Activated gamma-delta T cell (primary cell): ENCODE measurements around the gene NUP35.

Experiments
- DNase-seq: peaks from one replicate; lab custom pipeline; 2025; lab: John Stamatoyannopoulos, UW
- total RNA-seq, 2 donors: gene quantifications; one replicate each; lab custom pipeline; 2026; lab: John Stamatoyannopoulos, UW

NUP35 gene
- total RNA-seq, result 15.3 to 17.0 reads per million in 2 donors

DNA sequence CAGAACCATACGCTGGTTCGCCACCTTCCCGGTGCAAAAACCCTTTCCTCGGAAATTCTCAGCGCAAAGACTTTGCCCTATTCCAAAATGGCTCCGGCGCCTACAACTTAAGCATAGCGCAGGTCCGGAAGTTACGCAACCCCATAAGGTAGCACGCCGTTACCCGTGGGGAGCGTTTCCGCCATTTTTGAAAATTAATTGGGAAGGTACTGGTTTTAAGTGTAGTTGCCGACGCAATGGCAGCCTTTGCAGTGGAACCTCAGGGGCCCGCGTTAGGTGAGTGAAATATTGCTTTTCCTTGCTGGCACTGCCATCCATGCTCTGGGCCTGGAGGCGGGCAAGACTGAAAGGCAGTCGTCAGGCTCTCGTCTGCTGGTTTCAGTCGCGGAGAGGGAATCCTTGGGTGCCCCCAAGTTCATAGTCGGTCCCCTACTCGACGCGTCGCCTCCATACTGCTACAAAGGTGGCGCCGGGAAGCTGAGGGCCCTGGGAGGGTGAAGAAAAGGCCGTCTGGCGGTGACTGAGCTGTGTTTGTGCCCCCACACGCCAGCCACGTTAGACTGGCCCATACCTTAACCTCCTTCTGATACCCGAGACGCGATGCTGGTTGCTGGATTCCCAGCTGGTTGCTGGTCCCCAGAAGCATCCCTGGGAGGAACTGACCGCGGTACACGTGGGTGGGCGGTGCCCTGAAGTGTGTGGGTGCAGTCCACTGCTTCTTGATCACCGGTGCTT, at the start of gene NUP35:
Gene NUP35 (plus strand): TSS at position 222 of the 735 bp plus-strand sequence. CDS start 15 bp downstream, at position 237.
- DNase-seq, result peak; percentile 6

- no peak for DNase-seq
Measured at GRCh38 chr2:183078163-183078463, 46.1 kb upstream of the NUP35 start.

DNA sequence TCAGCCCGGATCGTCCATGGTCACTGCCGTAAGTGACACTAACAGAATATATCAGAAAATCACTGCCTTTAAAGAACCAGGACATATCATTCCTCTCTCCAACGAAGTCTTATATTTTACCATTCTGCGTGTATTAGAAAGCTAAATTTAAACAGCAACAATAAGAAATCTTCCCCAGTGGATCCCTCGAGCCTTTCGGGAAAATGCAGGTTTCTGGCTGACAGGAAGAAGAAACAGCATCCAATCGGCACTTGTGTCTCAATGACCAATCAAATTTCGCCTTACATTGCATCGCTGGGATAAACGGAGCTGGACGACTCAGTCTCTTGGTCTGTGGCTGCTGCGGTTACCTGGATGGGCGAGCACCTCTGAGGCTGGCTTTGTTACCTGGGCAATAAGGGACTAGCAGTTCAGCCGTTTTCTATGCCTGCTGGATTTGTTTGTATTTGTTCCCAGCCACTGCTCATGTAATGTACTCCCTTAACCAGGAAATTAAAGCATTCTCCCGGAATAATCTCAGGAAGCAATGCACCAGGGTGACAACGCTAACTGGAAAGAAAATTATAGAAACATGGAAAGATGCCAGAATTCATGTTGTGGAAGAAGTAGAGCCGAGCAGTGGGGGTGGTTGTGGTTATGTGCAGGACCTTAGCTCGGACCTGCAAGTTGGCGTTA, 45.6 kb upstream of the NUP35 start, which contains the start of gene DUSP19:
Gene DUSP19 (plus strand): TSS at position 284 of the 675 bp plus-strand sequence. CDS start 187 bp downstream, at position 471.
- DNase-seq, result no peak

GRCh38 chr2:183079139-183079775, 45.0 kb upstream of the NUP35 start:
- no peak for DNase-seq

DNA sequence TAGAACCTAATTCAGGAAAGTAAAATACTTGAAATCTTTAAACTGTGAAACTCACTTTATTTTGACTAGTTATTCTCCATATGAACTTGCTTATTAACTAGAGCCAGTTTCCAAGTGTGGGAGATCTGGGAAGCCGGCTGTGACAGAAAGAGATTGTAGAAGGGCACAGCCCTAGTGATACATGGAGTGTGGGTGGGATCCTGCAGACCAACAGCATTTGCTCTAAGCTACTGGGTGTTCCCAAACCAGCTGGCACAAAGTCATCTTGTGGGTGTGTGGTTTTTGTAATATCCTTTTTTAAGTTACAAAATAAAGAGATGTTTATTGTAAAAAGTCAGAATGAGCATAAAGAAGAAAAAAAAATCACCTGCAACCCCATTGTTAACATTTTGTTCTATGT, 42.3 kb upstream of the NUP35 start:
- DNase-seq, result no peak

DNA sequence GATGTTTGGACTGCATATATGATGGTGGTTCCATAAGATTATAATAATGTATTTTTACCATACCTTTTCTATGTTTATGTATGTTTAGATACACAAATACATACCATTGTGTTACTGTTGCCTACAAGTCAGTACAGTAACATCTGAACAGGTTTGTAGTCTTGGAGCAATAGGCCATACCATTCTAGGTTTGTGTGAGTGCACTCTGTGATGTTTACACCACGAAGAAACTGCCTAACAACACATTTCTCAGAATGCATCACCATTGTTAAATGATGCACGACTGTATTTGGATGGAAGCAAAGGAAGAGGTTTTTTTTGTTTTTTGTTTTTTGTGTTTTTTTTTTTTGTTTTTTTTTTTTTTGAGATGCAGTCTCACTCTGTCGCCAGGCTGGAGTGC, 36.2 kb upstream of the NUP35 start:
- DNase-seq, result no peak

DNA sequence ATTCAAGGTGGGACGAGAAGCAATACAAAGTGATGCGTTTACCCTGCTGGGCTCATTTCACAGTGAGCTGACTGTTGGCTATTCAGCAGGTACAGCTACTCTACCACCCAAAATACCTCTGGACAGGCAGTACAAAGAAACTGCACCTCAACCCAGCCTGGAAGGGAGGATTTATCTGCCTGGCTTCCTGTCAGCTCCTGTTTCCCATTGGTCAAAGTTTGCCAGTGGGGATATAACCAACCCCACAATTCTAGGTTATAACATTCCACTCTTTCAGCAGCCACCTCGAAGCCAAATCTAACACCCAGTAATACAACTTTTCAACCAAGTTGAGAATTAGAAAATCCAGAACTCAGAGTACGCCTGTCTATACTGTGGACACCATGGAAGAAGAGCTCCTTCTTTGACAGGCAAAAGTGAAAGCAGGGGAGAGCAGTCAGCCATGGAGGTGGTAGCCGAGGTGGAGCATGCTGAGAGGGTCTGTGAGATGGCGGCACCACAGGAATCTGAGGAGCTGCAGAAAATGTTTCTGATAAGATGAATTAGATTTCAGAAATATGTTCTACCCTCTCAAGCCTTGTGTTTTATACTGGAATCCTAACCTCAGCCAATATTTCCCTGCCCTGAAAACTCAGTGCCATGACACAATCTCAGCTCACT, 34.9 kb upstream of the NUP35 start:
- no peak for DNase-seq

DNA sequence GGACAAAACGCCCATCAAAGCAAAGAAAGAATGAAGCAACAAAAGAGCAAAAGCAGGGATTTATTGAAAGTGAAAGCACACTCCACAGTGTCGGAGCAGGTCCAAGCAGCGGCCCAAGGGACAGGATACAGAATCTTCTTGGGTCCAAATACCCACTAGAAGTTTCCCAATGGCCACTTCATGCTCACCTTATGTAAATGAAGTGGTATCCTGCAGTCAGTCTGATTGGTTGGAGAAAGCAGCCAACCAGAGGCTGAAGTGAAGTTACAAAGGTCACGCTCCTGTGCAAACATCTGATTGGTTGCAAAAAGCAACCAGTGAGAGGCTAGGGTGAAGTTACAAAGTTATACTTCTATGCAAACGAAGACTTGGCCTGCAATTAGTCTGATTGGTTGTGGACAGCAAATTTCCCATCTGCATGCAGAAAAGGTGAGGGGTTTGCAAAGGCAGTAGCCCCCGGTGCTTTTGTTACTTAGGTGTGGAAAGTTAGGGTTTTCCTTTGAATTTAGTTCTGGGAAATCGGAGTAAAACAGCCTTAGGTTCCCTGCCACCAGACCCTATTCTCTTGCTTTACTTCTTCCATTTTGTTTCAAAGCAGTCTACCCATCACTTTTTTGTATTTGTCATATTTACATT, 32.8 kb upstream of the NUP35 start:
- no peak for DNase-seq

DNA sequence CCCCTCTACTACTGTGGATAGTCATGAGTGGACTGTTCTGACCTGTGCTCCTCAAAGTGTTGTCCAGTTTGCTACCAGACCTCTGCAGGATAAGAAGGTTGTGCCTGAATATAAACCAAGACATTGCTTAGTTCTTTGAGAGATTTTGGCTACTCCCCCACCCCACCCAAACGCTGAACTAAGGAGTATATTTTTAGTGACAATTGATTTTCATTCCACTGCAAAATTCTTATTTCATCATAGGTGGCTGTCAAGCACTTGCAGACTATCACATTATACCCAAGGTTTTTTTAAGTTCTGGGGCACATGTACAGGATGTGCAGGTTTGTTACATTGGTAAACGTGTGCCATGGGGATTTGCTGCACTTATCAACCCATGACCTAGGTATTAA, 32.3 kb upstream of the NUP35 start:
- no peak for DNase-seq

DNA sequence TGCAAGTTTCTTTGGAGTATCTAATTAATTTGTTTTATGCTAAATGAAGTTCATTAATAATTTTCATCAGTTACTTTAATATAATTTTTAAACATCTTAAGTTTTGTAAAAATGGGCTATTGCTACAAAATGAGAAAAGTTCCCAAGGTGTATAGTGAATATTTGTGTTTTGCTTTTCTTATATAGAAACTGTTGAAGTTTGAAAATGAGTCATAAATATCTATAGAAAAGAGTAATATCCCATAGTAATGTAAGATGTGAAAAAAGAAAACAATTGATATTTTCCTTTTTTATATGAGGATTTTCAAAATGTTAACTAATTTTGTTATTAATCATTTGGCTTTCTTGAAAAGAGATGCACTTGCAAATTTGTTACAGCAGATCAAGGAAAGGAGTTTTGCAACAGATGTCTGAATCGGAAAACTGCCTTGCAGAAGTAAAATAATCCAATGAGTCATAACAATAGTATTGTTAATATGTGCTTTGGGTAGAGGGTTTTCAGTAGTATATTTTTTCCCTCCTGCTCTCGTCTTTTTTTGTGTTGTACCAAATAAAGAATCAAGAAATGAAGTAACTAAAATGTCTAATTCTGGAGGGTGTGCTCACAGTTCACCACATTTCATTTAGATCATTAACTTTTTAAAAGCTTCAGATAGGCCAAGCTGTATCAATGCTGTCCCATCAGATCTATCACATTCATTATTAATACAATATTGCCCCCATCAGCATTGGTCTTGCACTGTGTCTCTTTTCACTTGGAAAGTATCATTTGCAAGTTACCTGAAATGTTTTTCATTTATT, 30.2 kb upstream of the NUP35 start:
- DNase-seq, result no peak

DNA sequence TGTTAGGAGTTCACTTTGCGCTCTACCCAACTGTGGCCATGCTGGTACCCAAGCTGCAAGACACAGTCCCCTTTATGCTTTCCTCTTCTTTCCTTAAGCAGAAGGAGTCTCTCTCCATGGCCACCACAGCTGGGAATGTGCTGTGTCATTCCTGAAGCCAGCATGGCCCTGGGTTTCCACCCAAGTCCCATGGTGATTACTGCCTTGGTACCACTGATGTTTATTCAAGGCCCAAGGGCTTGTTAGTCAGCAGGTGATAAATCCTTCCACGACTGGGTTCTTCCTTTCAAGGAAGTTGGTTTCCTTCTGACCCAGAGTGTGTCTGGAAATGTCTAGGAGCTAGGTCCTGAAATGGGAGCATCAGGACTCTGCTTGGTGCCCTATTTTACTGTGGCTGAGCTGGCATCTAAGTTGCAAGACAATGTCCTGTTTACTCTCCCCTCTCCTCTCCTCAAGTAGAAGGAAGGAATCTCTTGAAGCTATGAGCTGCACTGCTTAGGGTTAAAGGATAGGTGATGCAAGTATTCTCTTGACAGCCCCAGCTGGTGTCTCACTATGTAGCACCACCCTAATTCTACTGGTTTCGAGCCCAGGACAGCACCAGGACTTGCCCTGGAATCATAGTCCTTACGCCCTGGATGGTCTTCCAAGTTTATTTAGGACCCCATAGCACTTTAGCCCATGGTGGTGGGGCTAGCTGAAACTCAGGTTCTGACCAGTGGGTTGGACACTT, 18.7 kb upstream of the NUP35 start:
- DNase-seq, result no peak

DNA sequence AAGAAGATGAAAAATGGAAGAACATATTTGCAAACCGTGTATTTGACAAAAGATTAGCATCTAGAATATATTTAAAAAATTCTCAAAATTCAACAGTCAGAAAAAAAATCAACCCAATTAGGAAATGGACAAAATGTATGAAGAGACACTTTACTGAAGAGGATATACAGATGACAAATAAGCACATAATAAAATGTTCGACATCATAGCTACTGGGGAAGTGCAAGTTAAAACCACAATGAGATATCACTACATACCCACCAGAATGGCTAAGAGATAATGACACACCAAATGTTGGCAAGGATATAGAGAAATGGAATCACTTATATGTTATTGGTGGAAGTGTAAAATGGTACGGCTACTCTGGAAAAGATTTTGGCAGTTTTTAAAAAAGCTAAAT, 11.7 kb upstream of the NUP35 start:
- DNase-seq, result no peak

- DNase-seq, result no peak
Measured at GRCh38 chr2:183113630-183114029, 10.6 kb upstream of the NUP35 start.

DNA sequence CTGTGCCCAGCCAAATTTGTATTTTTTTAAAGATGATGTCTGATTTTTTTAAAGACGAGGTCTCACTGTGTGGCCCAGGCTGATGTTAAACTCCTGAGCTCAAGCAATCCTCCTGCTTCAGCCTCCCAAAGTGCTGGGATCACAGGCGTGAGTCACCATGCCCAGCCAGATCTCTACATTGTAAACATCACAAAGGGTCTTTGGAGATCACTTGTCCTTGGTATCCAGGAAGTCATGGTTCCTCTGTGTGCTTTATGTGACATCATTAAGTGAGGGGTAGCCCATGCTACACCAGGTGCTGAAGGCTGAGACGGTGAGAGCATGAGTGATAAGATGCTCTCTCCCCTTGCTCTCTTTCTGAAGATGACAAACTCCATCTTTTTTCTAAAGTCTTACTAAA, 7.0 kb upstream of the NUP35 start:
- DNase-seq, result no peak

GRCh38 chr2:183123117-183123958, 905 bp upstream of the NUP35 start:
- DNase-seq, result no peak

GRCh38 chr2:183123959-183124221, 353 bp upstream of the NUP35 start:
- no peak for DNase-seq

GRCh38 chr2:183124957-183125255, 663 bp downstream of the NUP35 start:
- DNase-seq, result no peak

DNA sequence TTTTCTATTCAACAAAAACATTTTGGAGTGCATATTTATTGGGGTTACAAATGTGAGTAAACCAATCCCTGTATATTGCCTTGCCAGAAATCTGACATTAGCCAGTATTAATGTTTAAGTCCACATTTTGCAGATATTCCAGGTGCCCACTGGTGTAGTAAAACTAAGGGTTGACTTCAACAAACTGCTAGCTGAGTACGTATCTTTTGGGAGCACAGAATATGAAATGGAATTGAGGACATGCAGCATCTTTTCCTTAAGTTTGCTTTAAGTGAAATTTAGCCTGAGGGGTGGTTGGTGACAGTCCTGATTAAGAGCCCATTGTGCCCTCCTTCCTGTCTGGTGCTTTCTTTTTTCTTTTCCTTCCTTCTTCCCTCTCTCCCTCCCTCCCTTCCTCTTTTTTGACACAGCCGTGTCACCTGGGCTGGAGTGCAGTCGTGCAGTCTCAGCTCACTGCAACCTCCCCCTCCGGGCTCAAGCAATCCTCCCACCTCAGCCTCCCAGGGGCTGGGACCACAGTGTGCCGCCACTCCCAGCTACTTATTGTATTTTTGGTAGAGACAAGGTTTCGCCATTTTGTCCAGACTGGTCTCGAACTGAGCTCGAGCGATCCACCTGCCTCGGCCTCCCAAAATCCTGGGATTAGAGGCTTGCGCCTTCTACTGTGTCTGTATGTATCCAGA, 1.6 kb downstream of the NUP35 start:
- DNase-seq, result no peak

- DNase-seq, result no peak
Measured at GRCh38 chr2:183126635-183127034, 2.4 kb downstream of the NUP35 start.

- DNase-seq, result no peak
Measured at GRCh38 chr2:183134016-183134415, 9.8 kb downstream of the NUP35 start.
